CD14-positive monocyte (primary cell): ENCODE measurements around the gene ST3GAL4. TPM values are rescaled to one million over a fixed set of nuclear protein-coding genes. Genes with fewer than 3 reads are reported as not detected.
"Not testable (repeated sequence)": the region's sequence is repeated elsewhere in the genome, so short reads cannot be mapped to it uniquely, and the experiment has no call there.

Source experiments
- DNase-seq, 3 donors: peaks; one replicate each; pipeline ENCODE4 v3.0.0-alpha.2; 2011 to 2022
- H2AFZ ChIP-seq: 2 replicates; pipeline ENCODE4 v1.6.0; 2012; ENCODE audit warnings: mild to moderate bottlenecking, low read depth, low read length, inconsistent platforms; ENCODE audit not compliant: insufficient read depth, poor library complexity, severe bottlenecking
- H3K27ac ChIP-seq, 2 donors: 1 replicate in 1 of 2; 2 replicates in 1 of 2; pipeline ENCODE4 v1.5.1; 2012 to 2013; ENCODE audit warnings: low read length in 2 of 2, control low read depth in 1 of 2, inconsistent platforms in 1 of 2, low read depth in 1 of 2, mild to moderate bottlenecking in 1 of 2
- H3K27me3 ChIP-seq, 2 donors: one replicate each; pipeline versions ENCODE4 v1.6.0 to v1.6.1; 2011 to 2013; ENCODE audit warnings: low read length in 2 of 2; ENCODE audit not compliant: control insufficient read depth in 2 of 2, insufficient read depth in 2 of 2
- H3K36me3 ChIP-seq, 2 donors: replicated peaks in 1 of 2; 1 replicate in 1 of 2; 2 replicates in 1 of 2; pipeline versions ENCODE4 v1.5.1 to v1.6.1; 2012 to 2013; ENCODE audit warnings: low read length in 2 of 2, control low read depth in 1 of 2, inconsistent platforms in 1 of 2, mild to moderate bottlenecking in 1 of 2; ENCODE audit not compliant: insufficient read depth in 2 of 2, control insufficient read depth in 1 of 2
- H3K4me1 ChIP-seq, 2 donors: 1 replicate in 1 of 2; 2 replicates in 1 of 2; pipeline versions ENCODE4 v1.5.1 to v1.6.1; 2012 to 2013; ENCODE audit warnings: low read length in 2 of 2, control low read depth in 1 of 2, inconsistent platforms in 1 of 2, mild to moderate bottlenecking in 1 of 2, moderate library complexity in 1 of 2; ENCODE audit not compliant: insufficient read depth in 2 of 2, control insufficient read depth in 1 of 2
- H3K4me2 ChIP-seq: replicated peaks from 2 replicates; pipeline ENCODE3; 2012; ENCODE audit warnings: low read length, moderate library complexity, mild to moderate bottlenecking; ENCODE audit not compliant: poor library complexity, severe bottlenecking; ENCODE audit errors: extremely low read depth
- H3K4me3 ChIP-seq, 3 experiments: fragments of 200-600 bp in 1 of 3; sonication (generic) in 1 of 3; replicated peaks in 1 of 3; 1 replicate in 2 of 3; 2 replicates in 1 of 3; pipeline ENCODE4 v1.5.1; 2011 to 2013; ENCODE audit warnings: low read length in 3 of 3, mild to moderate bottlenecking in 3 of 3, control low read depth in 2 of 3, low read depth in 2 of 3, inconsistent platforms in 1 of 3, moderate library complexity in 1 of 3
- H3K79me2 ChIP-seq: 2 replicates; pipeline ENCODE4 v1.6.0; 2012; ENCODE audit warnings: mild to moderate bottlenecking, control low read depth, inconsistent platforms, low read length, moderate library complexity; ENCODE audit not compliant: insufficient read depth
- H3K9ac ChIP-seq: 2 replicates; pipeline ENCODE4 v1.6.0; 2017; ENCODE audit warnings: low read length, mild to moderate bottlenecking; ENCODE audit not compliant: insufficient read depth, poor library complexity, severe bottlenecking
- H3K9me3 ChIP-seq, 2 donors: replicated peaks in 1 of 2; 1 replicate in 1 of 2; 2 replicates in 1 of 2; pipeline versions ENCODE4 v1.5.1 to v1.6.1; 2012 to 2013; ENCODE audit warnings: low read length in 2 of 2, control low read depth in 1 of 2; ENCODE audit not compliant: control insufficient read depth in 1 of 2, insufficient read depth in 1 of 2
- H4K20me1 ChIP-seq: 2 replicates; pipeline ENCODE4 v1.6.0; 2012; ENCODE audit warnings: mild to moderate bottlenecking, low read length, control low read depth, moderate library complexity; ENCODE audit not compliant: insufficient read depth
- H3K27ac Mint-ChIP-seq, 7 donors: one replicate each; pipeline ENCODE4 v1.8.0; 2020; ENCODE audit warnings: mild to moderate bottlenecking in 7 of 7, mixed read lengths in 7 of 7, moderate library complexity in 6 of 7, inconsistent platforms in 2 of 7
- H3K27me3 Mint-ChIP-seq, 3 donors: one replicate each; pipeline ENCODE4 v1.8.0; 2021 to 2022; ENCODE audit warnings: low read depth in 3 of 3, mild to moderate bottlenecking in 3 of 3, mixed read lengths in 3 of 3, moderate library complexity in 3 of 3, inconsistent platforms in 1 of 3
- H3K36me3 Mint-ChIP-seq, 2 donors: one replicate each; pipeline ENCODE4 v1.8.0; 2020; ENCODE audit warnings: mixed read lengths in 2 of 2, inconsistent platforms in 1 of 2, mild to moderate bottlenecking in 1 of 2
- H3K4me1 Mint-ChIP-seq: one replicate; pipeline ENCODE4 v1.8.0; 2020; ENCODE audit warnings: mild to moderate bottlenecking, mixed read lengths
- H3K4me3 Mint-ChIP-seq, 2 donors: one replicate each; pipeline ENCODE4 v1.8.0; 2020; ENCODE audit warnings: mild to moderate bottlenecking in 2 of 2, mixed read lengths in 2 of 2, moderate library complexity in 1 of 2
- H3K9me3 Mint-ChIP-seq, 7 donors: one replicate each; pipeline ENCODE4 v1.8.0; 2020 to 2022; ENCODE audit warnings: mixed read lengths in 7 of 7, mild to moderate bottlenecking in 6 of 7, moderate library complexity in 6 of 7, inconsistent platforms in 2 of 7
- WGBS: methylation state at CpG from one replicate; pipeline ENCODE4 v1.1.5; 2013; ENCODE audit warnings: missing lambda C conversion rate; ENCODE audit not compliant: insufficient coverage; 5-methylcytosine and 5-hydroxymethylcytosine counted together
- intact Hi-C, 2 donors: fragments of 100-400 bp; cut with micrococcal nuclease; formaldehyde crosslinking; loops; one replicate each; pipeline versions ENCODE4 v1.15.0 to v1.15.1; 2023
- polyA plus RNA-seq, 3 donors: library from polyadenylated mRNA; depleted of rRNA in 1 of 3; unstranded in 2 of 3; stranded (reverse) in 1 of 3; fragments of 300-500 nt in 2 of 3; fragments of >200 nt in 1 of 3; fragmentation: Illumina TruSeq in 2 of 3; gene quantifications; 1 replicate in 2 of 3; 2 replicates in 1 of 3; pipeline ENCODE4 v1.2.3, GENCODE V29; 2012 to 2021
- TF ChIP-seq, protein P1 (sequence below): fragments of 200-600 bp; IDR thresholded peaks from one replicate; pipeline ENCODE4 v1.8.0; 2022; ENCODE audit warnings: antibody characterized with exemption, mild to moderate bottlenecking

ST3GAL4 gene
- polyA plus RNA-seq, 3 donors: 7.8 to 14.3 (median 10.1) TPM

DNA sequence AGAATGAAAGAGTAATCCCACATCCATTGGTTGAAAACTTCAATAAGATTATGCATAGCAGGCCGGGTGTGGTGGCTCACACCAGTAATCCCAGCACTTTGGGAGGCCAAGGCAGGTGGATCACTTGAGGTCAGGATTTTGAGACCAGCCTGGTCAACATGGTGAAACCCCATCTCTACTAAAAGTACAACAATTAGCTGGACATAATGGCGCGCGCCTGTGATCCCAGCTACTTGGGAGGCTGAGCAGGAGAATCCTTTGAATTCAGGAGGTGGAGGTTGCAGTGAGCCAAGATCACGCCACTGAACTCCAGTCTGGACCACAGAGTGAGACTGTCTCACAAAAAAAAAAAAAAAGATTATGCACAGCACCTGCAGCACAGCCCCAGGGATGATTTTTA is 12.3 kb downstream of the ST3GAL4 start:
- DNase-seq, H3K9me3 ChIP-seq, H3K27ac ChIP-seq, H3K36me3 ChIP-seq, H3K4me2 ChIP-seq, H3K4me3 ChIP-seq, H3K36me3 Mint-ChIP-seq, H3K27me3 Mint-ChIP-seq, intact Hi-C loops, H4K20me1 ChIP-seq, H3K27me3 ChIP-seq, H2AFZ ChIP-seq, H3K9me3 Mint-ChIP-seq, H3K4me3 Mint-ChIP-seq, H3K9ac ChIP-seq: not testable (repeated sequence)
- Mint-ChIP-seq H3K4me1 (peaks cover 46% of the 10 kb centered on the region), H3K27ac (peak overlapping the region in 2 of 7 donors; percentile 3 to 31)
- Histone ChIP-seq H3K4me1 (peaks cover 25 to 35% of the 10 kb centered on the region in 2 donors), H3K79me2 (peaks cover 68% of the 10 kb centered on the region)
- WGBS: no CpG with 5 or more reads among the region's 5 CpGs

DNA sequence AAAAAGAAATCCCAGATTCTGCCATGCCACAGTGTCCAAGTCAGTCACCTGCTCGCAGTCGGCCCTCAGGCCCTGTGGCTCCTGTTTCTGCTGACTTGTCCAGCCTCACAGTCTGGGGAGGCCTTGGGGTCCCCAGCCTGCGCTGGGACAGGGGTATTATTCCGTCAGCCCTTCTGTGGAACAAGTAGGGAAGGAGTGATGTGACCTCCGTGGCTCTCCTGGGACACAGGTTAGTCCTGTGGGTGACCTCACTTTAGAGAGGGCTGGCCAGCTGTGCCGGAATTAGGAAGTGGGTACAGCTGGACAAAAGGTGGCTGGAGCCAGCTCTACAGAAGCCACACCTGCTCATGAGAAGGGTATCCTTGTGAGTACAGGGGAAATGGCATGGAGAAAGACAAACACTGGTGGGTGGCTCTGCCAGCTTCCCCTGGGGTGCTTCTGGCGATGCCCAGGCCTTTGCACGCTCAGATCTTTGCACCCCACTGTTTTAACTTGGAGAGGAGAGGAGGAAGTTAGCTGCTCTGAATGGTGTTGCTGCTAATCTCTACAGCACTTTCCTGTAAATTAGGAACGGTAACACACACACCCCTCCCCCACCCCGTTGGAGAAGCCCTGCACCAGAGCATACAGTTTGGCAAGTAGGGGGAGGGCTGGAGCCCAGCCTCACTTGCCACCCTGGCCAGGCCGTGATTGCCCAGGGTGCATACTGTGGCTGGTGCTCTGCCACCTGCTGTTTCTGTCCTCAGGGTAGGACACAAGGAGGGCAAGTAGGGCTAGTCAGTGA is 13.0 kb downstream of the ST3GAL4 start:
- H4K20me1 ChIP-seq, H3K9me3 ChIP-seq, DNase-seq, H3K36me3 Mint-ChIP-seq, H2AFZ ChIP-seq, intact Hi-C loops, H3K27me3 ChIP-seq, H3K36me3 ChIP-seq, H3K4me3 ChIP-seq, H3K9me3 Mint-ChIP-seq, H3K27me3 Mint-ChIP-seq: not testable (repeated sequence)
- Mint-ChIP-seq H3K4me3 (peak overlapping the region; percentile 31 to 63), H3K4me1 (peaks cover 46% of the 10 kb centered on the region), H3K27ac (peak overlapping the region in 3 of 7 donors; percentile 13 to 46 (median 18))
- Histone ChIP-seq H3K79me2 (peaks cover 73% of the 10 kb centered on the region), H3K9ac (peak overlapping the region; percentile 21), H3K4me1 (peaks cover 25 to 33% of the 10 kb centered on the region in 2 donors), H3K27ac (peak overlapping the region in 1 of 2 donors; percentile 51), H3K4me2 (peak overlapping the region; percentile 11)
- 36% methylated on average over 4 of the region's 11 CpGs for WGBS

DNA sequence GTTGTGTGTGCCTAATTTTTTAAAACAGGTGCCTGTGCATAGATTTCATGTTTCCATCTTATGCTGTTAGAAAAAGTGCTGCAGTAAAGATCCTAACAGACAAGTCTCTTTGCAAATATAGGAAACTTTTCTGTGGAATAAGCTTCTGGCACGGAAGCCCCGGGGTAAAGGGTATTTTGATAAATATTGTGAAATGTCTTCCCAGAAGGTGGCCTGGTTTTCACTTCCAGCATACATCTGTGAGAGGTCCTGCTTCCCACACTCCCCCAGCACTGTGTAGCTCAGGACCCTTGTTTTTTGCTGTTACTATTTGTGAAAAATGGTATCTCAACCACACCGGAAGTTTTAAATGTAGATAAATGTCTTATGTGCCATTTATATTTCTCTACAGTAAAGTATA is 14.5 kb downstream of the ST3GAL4 start:
- H3K9me3 ChIP-seq: no peaks in the 10 kb centered on the region
- whole genome bisulfite sequencing: no CpG with 5 or more reads among the region's 3 CpGs
- TF ChIP-seq, protein P1, sequence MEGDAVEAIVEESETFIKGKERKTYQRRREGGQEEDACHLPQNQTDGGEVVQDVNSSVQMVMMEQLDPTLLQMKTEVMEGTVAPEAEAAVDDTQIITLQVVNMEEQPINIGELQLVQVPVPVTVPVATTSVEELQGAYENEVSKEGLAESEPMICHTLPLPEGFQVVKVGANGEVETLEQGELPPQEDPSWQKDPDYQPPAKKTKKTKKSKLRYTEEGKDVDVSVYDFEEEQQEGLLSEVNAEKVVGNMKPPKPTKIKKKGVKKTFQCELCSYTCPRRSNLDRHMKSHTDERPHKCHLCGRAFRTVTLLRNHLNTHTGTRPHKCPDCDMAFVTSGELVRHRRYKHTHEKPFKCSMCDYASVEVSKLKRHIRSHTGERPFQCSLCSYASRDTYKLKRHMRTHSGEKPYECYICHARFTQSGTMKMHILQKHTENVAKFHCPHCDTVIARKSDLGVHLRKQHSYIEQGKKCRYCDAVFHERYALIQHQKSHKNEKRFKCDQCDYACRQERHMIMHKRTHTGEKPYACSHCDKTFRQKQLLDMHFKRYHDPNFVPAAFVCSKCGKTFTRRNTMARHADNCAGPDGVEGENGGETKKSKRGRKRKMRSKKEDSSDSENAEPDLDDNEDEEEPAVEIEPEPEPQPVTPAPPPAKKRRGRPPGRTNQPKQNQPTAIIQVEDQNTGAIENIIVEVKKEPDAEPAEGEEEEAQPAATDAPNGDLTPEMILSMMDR: no peak
- H3K27me3 Mint-ChIP-seq: peaks cover 0 to 1% (median 0%) of the 10 kb centered on the region in 3 donors
- intact Hi-C loops: no loop called here
- peaks cover 4% of the 10 kb centered on the region in 2 donors for H3K36me3 Mint-ChIP-seq
- H3K4me3 ChIP-seq: no peak overlapping the region
- no peaks in the 10 kb centered on the region for H3K9me3 Mint-ChIP-seq
- no peak overlapping the region for H3K4me3 Mint-ChIP-seq
- H3K4me1 Mint-ChIP-seq: peaks cover 40% of the 10 kb centered on the region
- H3K9ac ChIP-seq: no peak overlapping the region
- no peak overlapping the region for H3K27ac Mint-ChIP-seq
- no peak for DNase-seq
- H4K20me1 ChIP-seq: no peaks in the 10 kb centered on the region
- no peaks in the 10 kb centered on the region for H3K36me3 ChIP-seq
- H3K27me3 ChIP-seq: no peaks in the 10 kb centered on the region
- peaks cover 73% of the 10 kb centered on the region for H3K79me2 ChIP-seq
- H3K4me1 ChIP-seq: peaks cover 16 to 27% of the 10 kb centered on the region in 2 donors
- no peak overlapping the region for H2AFZ ChIP-seq
- no peak overlapping the region for H3K4me2 ChIP-seq
- no peak overlapping the region for H3K27ac ChIP-seq
